Spleen (tissue), 7 donors: ENCODE results near the gene TRIM71.

Experiments used
- POLR2A ChIP-seq, 3 donors: fragments of 450-650 bp; IDR thresholded peaks; one replicate each; pipeline ENCODE4 v1.5.1; 2017; ENCODE audit warnings: antibody characterized with exemption in 3 of 3, mild to moderate bottlenecking in 1 of 3
- TF ChIP-seq, protein P1 (sequence below), 11 experiments: fragments of 200-600 bp in 7 of 11; fragments of 450-650 bp in 4 of 11; sonication (generic) in 4 of 11; IDR thresholded peaks in 8 of 11; conservative IDR thresholded peaks in 3 of 11; 1 replicate in 7 of 11; 2 replicates in 4 of 11; pipeline versions ENCODE4 v1.4.0 to v1.8.0; 2016 to 2021; ENCODE audit warnings: antibody characterized with exemption in 11 of 11, inconsistent platforms in 4 of 11, mild to moderate bottlenecking in 1 of 11
- donor health status: DM: no; HTN: no; CAD: no; lungs with moderate emphysema.
- donor health status: DM: no; HTN: no; CAD: no.
- donor health status: DM: no; HTN: no; CAD: no.

DNA sequence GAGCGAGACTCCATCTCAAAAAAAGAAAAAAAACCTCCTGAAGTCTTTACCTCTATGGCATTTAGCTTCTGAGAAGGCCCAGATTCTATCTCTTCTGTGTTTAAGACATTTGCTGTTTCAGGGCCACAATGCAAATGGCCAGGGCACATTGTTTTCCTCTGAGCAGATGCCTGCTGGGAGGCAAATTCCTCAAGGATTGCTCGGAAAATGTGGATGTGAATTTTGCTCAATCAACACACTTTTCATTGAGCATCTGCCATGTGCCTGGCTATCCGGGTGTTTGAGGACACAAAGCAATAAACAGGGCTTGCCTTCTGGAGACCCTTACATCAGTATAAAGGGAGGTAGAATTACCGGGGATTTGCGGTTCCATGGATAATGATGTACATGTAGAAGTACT, 20.0 kb downstream of the TRIM71 start:
- TF ChIP-seq, protein P1, sequence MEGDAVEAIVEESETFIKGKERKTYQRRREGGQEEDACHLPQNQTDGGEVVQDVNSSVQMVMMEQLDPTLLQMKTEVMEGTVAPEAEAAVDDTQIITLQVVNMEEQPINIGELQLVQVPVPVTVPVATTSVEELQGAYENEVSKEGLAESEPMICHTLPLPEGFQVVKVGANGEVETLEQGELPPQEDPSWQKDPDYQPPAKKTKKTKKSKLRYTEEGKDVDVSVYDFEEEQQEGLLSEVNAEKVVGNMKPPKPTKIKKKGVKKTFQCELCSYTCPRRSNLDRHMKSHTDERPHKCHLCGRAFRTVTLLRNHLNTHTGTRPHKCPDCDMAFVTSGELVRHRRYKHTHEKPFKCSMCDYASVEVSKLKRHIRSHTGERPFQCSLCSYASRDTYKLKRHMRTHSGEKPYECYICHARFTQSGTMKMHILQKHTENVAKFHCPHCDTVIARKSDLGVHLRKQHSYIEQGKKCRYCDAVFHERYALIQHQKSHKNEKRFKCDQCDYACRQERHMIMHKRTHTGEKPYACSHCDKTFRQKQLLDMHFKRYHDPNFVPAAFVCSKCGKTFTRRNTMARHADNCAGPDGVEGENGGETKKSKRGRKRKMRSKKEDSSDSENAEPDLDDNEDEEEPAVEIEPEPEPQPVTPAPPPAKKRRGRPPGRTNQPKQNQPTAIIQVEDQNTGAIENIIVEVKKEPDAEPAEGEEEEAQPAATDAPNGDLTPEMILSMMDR (IDR thresholded peaks at IDR 0.05 in 8 of 11, conservative IDR thresholded peaks at IDR 0.05 in 3 of 11), result no peak
- TF ChIP-seq POLR2A (IDR thresholded peaks at IDR 0.05), result no peak
